Kasumi-1 (cell line): ENCODE measurements around the gene GRM8.
A peak's percentile ranks its signal among the peaks of the same experiment; 100 is the strongest.

ENCODE experiments used
- DNase-seq, 2 experiments: peaks; one replicate each; lab custom pipeline; 2025; lab: John Stamatoyannopoulos, UW

The GRM8 gene

GRCh38 chr7:127252778-127253280 is at the start of gene GRM8:
Gene GRM8, minus strand, starts transcription at chr7:127252941.
- DNase-seq = peak in 1 of 2 experiments; percentile 22

- DNase-seq = no peak
These were observed 38.1 kb upstream of the GRM8 start for GRCh38 chr7:127290801-127291361.

GRCh38 chr7:127290116-127290655 is 37.4 kb upstream of the GRM8 start:
- DNase-seq = no peak

- no peak for DNase-seq
These were observed 34.4 kb upstream of the GRM8 start for GRCh38 chr7:127287133-127287532.

- no peak for DNase-seq
These were observed 17.4 kb upstream of the GRM8 start for GRCh38 chr7:127270093-127270492.

GRCh38 chr7:127266047-127266446 is 13.3 kb upstream of the GRM8 start:
- DNase-seq = no peak

- DNase-seq = no peak
These were observed 11.5 kb upstream of the GRM8 start for GRCh38 chr7:127264219-127264618.

GRCh38 chr7:127258111-127258510 is 5.4 kb upstream of the GRM8 start:
- no peak for DNase-seq

- no peak for DNase-seq
These were observed 4.3 kb upstream of the GRM8 start for GRCh38 chr7:127257086-127257485.

GRCh38 chr7:127256041-127256725 is 3.4 kb upstream of the GRM8 start:
- DNase-seq = no peak

GRCh38 chr7:127254163-127254684 is 1.5 kb upstream of the GRM8 start:
- no peak for DNase-seq

GRCh38 chr7:127253281-127254162 is 781 bp upstream of the GRM8 start:
- DNase-seq = peak; percentile 39 to 51

GRCh38 chr7:127252377-127252713 is 396 bp downstream of the GRM8 start:
- no peak for DNase-seq

GRCh38 chr7:127251465-127252376 is 1.0 kb downstream of the GRM8 start:
- DNase-seq = no peak

- no peak for DNase-seq
These were observed 1.7 kb downstream of the GRM8 start for GRCh38 chr7:127251036-127251464.

- DNase-seq = no peak
These were observed 2.3 kb downstream of the GRM8 start for GRCh38 chr7:127250312-127251035.

GRCh38 chr7:127245607-127246006 is 7.1 kb downstream of the GRM8 start:
- no peak for DNase-seq

- no peak for DNase-seq
These were observed 7.7 kb downstream of the GRM8 start for GRCh38 chr7:127245002-127245401.

GRCh38 chr7:127239814-127240213 is 12.9 kb downstream of the GRM8 start:
- no peak for DNase-seq

GRCh38 chr7:127233630-127234029 is 19.1 kb downstream of the GRM8 start:
- no peak for DNase-seq

GRCh38 chr7:127231415-127231814 is 21.3 kb downstream of the GRM8 start:
- DNase-seq = no peak
